ENCODE results near the gene CHRNA4.

Gene CHRNA4

GRCh38 chr20:63401384-63402110, 40.4 kb upstream of the CHRNA4 start:
- Histone ChIP-seq H3K9me2 (replicated peaks; ENCODE audit: control insufficient read depth, low read length) (no peaks in the 10 kb centered on the region), H3K4me1 (ENCODE audit: control insufficient read depth, low read length) (no peaks in the 10 kb centered on the region), H3K27me3 (ENCODE audit: control insufficient read depth, low read length) (no peaks in the 10 kb centered on the region), H3K9me3 (ENCODE audit: control insufficient read depth, insufficient read depth, low read length) (no peaks in the 10 kb centered on the region), H4K20me1 (ENCODE audit: control insufficient read depth, insufficient read depth, low read depth, low read length) (no peaks in the 10 kb centered on the region), H3K27ac (ENCODE audit: low read depth, low read length) (no peak overlapping the region), H3K79me2 (ENCODE audit: control insufficient read depth, low read length) (no peaks in the 10 kb centered on the region), H3K4me2 (ENCODE audit: low read length) (no peak overlapping the region), H3K4me3 (ENCODE audit: low read length) (no peak overlapping the region), H3K36me3 (ENCODE audit: control insufficient read depth, low read length) (no peaks in the 10 kb centered on the region), H3F3A (ENCODE audit: control insufficient read depth, insufficient read depth) (no peaks in the 10 kb centered on the region)
- TF ChIP-seq CTCF (IDR thresholded peaks at IDR 0.05; ENCODE audit: low read depth, low read length, poor library complexity, severe bottlenecking) = no peak
- no peak for TF ChIP-seq EZH2phosphoT487 (IDR thresholded peaks at IDR 0.05; ENCODE audit: borderline replicate concordance, low read length)

- no peaks in the 10 kb centered on the region for H3K4me1 ChIP-seq (ENCODE audit: control insufficient read depth, low read length)
- H3K4me2 ChIP-seq (ENCODE audit: low read length) = no peak overlapping the region
- H3K9me2 ChIP-seq (replicated peaks; ENCODE audit: control insufficient read depth, low read length) = no peaks in the 10 kb centered on the region
- H4K20me1 ChIP-seq (ENCODE audit: control insufficient read depth, insufficient read depth, low read depth, low read length) = no peaks in the 10 kb centered on the region
- H3K36me3 ChIP-seq (ENCODE audit: control insufficient read depth, low read length) = no peaks in the 10 kb centered on the region
- no peaks in the 10 kb centered on the region for H3F3A ChIP-seq (ENCODE audit: control insufficient read depth, insufficient read depth)
- H3K27me3 ChIP-seq (ENCODE audit: control insufficient read depth, low read length) = no peaks in the 10 kb centered on the region
- no peak overlapping the region for H3K27ac ChIP-seq (ENCODE audit: low read depth, low read length)
- TF ChIP-seq EZH2phosphoT487 (IDR thresholded peaks at IDR 0.05; ENCODE audit: borderline replicate concordance, low read length) (no peak), CTCF (IDR thresholded peaks at IDR 0.05; ENCODE audit: low read depth, low read length, poor library complexity, severe bottlenecking) (no peak)
- H3K4me3 ChIP-seq (ENCODE audit: low read length) = no peak overlapping the region
- H3K79me2 ChIP-seq (ENCODE audit: control insufficient read depth, low read length) = no peaks in the 10 kb centered on the region
- H3K9me3 ChIP-seq (ENCODE audit: control insufficient read depth, insufficient read depth, low read length) = no peaks in the 10 kb centered on the region
Measured at GRCh38 chr20:63400486-63401210, 39.5 kb upstream of the CHRNA4 start.

GRCh38 chr20:63399596-63400375, 38.6 kb upstream of the CHRNA4 start:
- H3F3A ChIP-seq (ENCODE audit: control insufficient read depth, insufficient read depth) = no peaks in the 10 kb centered on the region
- no peaks in the 10 kb centered on the region for H3K79me2 ChIP-seq (ENCODE audit: control insufficient read depth, low read length)
- no peaks in the 10 kb centered on the region for H4K20me1 ChIP-seq (ENCODE audit: control insufficient read depth, insufficient read depth, low read depth, low read length)
- no peak for TF ChIP-seq CTCF (IDR thresholded peaks at IDR 0.05; ENCODE audit: low read depth, low read length, poor library complexity, severe bottlenecking)
- no peak for TF ChIP-seq EZH2phosphoT487 (IDR thresholded peaks at IDR 0.05; ENCODE audit: borderline replicate concordance, low read length)
- H3K9me3 ChIP-seq (ENCODE audit: control insufficient read depth, insufficient read depth, low read length) = no peaks in the 10 kb centered on the region
- H3K9me2 ChIP-seq (replicated peaks; ENCODE audit: control insufficient read depth, low read length) = no peaks in the 10 kb centered on the region
- no peak overlapping the region for H3K4me2 ChIP-seq (ENCODE audit: low read length)
- H3K27me3 ChIP-seq (ENCODE audit: control insufficient read depth, low read length) = no peaks in the 10 kb centered on the region
- H3K27ac ChIP-seq (ENCODE audit: low read depth, low read length) = no peak overlapping the region
- H3K4me3 ChIP-seq (ENCODE audit: low read length) = no peak overlapping the region
- no peaks in the 10 kb centered on the region for H3K36me3 ChIP-seq (ENCODE audit: control insufficient read depth, low read length)
- H3K4me1 ChIP-seq (ENCODE audit: control insufficient read depth, low read length) = no peaks in the 10 kb centered on the region

Measured in DOHH2 (cell line).